Islet precursor cell (in vitro differentiated cells): ENCODE results near the gene DLX3.
A peak's percentile ranks its signal among the peaks of the same experiment; 100 is the strongest.
"Not testable (repeated sequence)": the region's sequence is repeated elsewhere in the genome, so short reads cannot be mapped to it uniquely, and the experiment has no call there.

ENCODE experiments used
- DNase-seq: peaks from one replicate; pipeline ENCODE4 v3.0.0-alpha.2; 2018

DLX3 gene

DNA sequence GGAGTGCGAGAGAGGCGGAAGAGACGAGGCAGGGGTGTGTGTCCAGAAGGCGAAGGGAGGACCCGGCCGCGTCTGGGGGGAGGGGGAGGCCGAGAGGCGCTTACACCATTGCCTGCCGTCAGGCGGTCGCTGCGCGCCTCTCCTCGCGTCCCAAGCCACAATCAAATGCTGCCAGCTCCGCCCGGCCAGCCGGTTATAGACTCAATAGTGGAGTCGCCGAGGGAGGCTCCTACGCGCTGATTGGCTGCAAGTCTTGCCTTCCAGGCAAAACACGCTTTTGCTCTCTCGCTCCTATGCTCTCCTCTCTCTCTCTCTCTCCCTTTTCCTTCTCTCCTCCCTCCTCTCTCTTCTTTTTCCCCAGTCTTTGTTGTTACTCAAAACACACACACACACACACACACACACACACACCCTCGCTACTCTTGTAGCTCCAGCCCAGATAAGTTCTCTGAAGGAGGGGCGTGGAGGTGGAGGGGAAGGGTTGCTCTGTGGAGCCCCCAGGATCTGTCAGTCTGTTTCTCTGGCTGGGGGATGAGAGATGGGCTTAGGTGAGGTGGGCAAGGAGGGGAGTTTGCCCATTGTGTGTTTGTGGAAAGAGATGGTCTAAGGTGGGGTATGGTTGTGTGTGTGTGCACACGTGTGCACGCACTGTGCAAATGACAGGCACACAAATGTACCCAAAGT, at the start of gene DLX3:
TSS of gene DLX3 (minus strand) at position 170 of the 684 bp plus-strand sequence. CDS start 226 bp downstream, outside the sequence.
- peak; percentile 99 for DNase-seq

DNA sequence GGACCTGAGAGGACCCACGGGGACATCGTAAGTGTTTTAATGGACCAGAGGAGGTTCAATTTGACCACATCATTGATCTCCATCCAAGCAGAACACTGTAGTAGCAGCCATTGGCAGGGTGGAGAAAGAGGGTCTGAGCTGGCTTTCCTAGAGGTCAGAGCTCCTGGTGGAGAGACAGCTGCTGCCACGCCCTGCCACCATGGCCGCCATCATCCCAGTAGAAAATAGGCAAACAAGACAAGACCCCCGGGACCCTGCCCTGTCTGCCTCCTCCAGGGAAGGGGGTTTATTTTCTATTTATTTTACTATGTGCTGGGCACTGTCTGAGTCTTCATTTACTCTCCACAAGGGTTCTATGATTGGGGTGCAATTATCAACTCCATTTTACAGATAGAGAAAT, 49.5 kb upstream of the DLX3 start:
- no peak for DNase-seq

DNA sequence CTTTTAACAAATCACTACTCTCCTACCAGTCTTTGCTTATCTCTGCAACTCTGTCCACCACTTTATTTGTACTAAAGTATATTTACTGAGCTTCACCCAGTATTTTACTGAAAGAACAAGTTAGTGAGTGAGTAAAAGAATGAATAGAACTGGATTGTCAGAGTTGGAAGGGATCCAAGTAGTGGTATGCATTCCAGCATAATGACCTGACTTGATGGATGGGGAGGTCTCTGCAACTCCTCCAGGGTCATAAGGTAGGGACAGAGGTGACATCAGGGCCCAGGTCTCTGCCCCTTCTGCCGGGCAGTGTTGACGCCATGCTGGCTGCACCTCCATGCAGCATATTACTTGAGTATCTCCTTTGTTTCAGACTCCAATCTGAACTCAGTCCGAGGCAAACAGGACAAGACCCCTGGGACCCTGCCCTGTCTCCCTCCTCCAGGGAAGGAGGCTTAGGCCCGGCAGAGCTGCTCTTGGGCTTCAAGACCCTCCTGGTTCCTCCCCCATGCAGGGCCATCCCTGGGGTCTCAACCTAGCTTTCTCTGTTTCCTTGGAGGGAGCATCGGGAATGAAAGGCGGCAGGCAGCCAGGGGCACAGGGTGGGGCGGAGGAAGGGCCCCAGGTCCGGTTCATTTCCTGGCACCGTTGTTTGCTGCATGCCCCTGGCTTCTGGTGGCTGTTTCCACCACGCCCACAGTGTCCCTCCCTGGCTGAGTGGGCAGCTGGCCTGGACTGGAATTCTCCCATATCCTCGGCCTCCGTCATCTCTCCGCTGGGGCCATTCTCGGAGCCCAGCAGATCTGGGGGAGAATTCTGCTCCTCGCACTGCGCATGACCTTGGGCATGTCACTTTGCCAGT, 48.5 kb upstream of the DLX3 start:
- DNase-seq = peak; percentile 53

DNA sequence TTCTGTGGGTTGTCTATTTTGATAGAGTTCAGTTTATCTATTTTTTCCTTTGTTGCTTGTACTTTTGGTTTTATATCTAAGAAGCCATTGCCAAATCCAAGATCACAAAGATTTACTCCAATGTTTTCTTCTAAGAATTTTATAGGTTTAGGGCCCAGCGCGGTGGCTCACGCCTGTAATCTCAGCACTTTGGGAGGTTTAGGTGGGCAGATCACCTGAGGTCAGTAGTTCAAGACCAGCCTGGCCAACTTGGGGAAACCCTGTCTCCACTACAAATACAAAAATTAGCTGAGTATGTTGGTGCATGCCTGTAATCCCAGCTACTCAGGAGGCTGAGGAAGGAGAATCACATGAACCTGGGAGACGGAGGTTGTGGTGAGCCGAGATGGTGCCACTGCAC, 47.2 kb upstream of the DLX3 start:
- no peak for DNase-seq

DNA sequence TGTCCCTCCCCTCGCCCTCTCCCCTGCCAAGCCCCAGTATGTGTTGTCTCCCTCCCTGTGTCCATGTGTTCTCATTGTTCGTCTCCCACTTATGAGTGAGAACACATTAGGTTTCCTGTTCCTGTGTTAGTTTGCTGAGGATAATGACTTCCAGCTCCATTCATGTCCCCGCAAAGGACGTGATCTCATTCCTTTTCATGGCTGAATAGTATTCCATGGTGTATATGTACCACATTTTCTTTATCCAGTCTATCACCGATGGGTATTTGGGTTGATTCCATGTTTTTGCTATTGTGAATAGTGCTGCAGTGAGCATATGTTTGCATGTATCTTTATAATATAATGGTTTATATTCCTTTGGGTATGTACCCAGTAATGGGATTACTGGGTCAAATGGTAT, 45.5 kb upstream of the DLX3 start:
- not testable (repeated sequence) for DNase-seq

DNA sequence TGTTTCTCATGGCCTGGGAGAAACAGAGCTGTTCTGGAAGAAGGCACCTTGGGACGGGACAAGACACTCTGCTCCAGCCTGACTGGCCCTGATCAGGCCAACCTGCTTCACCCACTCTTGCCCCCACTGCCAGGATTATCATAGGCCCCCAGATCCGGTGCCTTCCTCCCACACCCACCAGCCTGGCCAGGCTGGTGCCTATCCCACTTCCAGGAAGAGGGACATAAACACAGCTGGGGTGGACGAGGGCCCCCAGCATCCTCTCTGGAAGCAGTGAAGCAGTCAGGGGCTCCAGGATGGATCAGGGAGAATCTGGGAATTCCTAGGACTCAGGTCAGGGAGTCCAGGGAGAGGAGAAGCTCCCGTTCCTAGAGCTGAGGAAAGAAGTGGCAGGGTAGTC, 44.0 kb upstream of the DLX3 start:
- DNase-seq = no peak

DNA sequence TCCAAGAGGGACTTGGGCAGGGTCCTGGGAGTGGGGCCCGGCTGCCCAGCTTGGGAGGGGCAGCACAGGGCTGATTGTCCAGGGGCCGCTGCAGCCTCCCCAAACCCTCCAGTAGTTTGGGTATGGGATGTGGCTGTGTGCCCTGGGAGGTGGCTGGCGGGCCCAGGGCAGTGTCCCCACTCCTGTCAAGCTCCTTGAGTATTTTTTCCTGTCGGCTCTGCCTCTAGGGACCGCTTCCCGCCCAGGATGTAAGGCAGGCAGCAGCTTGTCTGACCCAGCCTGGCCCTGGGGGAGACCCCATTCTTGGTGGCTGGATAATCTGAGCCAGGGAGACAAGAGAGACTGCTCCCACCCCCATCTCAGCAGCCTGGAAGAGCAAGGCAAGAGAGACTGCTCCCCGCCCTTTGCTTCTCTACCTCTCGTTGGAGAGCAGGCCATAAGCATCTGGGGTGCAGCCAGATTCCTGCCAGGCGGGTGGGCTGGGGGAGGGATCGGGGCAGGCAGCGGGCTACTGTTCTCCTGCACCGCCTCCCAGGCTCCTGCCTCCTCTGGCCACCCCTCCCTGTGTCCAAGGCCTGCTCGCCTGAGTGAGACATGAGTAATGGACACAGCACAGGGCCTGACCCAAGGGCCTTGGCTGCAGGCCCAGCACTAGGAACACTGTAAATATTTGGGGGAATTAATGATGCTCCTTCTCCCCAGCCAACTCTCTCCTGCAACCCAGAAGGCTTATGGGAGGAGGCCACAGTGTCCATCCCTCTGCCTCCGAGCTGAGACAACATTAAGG, 42.5 kb upstream of the DLX3 start:
- peak; percentile 62 for DNase-seq

DNA sequence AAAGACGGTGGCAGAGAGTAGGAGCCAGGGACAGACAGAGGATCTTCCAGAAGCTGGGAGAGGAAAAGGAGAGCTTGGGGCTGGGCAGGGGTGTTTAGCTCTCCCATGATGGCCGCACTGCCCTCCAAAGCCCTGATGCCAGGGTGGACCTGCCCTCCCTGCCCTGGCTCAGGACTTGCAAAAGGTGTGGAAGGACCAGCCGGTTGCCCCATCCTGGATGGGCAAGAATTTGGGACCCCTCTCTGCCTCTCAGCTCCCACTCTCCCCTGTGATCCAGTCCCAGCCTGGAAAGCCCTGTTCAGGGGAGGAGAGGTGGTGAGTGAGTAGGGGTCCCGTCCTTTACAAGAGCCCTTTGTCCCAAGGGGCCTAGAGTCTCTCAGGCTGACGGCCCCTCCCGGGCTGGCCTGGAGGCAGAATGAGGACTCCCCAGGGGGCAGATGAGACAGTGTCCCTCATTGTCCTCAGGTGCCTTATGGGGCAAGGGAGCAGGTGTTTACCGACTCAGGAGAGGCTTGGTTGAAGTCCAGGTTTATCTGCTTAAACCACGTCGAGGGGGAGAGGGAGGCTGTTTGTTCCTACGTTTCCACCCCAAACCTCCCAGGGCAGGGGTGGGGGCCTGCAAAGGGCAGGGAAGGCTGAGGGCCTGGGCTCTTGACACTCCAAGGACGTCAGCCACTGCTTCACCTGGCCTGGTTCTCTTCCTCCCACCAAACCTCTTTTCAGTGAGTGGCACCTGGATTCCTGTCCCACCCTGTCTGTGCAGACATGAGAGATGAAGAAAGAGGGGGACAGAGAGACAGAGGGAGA, 41.6 kb upstream of the DLX3 start:
- no peak for DNase-seq

DNA sequence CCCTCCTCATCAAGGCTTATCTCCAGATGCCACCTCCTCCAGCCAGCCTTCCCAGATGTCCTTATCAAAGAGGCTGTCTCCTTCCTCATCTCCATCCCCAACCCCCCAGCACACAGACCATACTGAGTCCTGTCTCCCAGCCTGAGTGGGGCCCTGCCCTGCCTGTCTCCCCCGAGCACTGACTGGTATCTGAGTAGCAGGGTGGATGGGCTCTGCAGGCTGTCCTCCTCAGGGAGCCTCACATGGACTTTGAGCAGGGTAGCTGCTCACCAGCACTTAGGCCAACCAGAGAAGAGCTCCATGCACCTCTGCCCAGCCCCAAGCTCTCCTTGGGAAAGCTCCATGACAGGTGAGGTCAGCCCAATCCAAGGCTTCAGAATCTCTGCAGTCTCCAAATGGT, 40.9 kb upstream of the DLX3 start:
- DNase-seq = no peak

DNA sequence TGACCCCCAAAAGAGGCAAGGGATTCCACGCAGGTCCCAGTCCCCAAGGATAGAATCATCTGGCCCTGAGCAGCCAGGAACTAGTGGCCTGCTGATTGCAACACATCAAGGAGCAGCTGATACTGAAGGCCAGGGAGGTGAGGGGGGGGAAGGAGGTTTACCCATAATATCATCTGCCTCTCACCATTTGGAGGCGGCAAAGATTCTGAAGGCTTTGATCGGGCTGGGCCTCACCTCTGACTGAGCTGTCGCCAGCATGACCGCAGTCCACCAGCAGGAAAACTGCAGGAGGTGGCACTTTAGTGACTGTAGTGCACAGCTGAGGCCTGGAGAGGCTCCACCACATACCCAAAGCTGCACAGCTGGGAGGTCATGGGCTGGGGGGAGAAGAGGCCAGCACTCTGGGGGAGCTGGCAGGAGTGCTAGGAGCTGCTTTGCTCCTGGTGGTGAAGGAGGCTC, 40.4 kb upstream of the DLX3 start:
- DNase-seq = peak; percentile 63

DNA sequence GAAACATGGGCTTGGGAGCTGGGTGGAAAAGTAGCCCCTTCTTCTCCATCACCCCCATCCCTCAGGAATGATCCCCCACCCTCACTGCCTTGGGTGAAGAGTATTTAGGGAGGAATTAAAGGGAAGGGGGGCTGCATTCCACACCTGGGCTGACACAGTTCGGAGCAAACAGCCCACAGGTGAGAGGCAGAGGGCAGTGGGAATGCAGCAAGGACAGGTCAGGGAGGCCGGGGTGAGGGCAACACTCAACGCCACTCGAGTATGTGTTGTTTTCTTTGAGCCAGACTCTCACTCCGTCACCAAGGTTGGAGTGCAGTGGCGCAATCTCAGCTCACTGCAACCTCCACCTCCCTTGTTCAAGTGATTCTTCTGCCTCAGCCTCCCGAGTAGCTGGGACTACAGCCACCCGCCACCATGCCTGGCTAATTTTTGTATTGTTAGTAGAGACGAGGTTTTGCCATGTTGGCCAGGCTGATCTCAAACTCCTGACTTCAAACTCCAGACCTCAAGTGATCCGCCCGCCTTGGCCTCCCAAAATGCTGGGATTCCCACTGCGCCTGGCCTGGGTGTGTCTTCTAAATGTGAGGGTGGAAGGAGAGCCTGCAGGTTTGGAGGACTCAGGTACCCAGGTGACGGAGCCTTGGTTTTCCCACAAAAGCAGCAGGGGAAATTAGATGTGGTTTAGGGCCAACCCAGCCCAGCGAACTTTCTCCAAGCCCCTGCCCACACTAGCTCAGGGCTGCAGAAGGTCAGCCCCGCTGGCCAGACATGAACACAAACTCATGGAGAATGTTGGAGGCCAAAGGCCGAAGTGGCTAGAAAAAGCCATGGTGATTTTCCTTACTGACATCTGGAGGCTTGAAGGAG, 39.7 kb upstream of the DLX3 start:
- DNase-seq = peak; percentile 76

DNA sequence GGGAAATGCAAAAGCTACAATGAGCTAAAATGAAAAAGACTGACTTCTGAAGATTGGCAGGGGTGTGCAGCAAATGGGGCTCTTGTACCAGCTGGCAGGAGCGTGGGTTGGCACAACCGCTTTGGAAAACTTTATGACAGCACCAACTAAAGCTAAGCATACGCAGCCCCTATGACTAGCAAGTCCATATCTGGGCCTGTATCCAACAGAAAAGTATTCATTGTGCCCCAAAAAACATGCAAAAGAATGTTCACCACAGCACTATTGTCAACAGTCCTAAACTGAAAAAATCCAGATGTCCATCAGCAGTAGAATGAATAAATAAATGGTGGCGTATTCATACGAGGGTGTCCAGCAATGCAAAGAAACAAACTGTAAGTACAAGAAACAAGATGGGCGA, 38.3 kb upstream of the DLX3 start:
- no peak for DNase-seq

DNA sequence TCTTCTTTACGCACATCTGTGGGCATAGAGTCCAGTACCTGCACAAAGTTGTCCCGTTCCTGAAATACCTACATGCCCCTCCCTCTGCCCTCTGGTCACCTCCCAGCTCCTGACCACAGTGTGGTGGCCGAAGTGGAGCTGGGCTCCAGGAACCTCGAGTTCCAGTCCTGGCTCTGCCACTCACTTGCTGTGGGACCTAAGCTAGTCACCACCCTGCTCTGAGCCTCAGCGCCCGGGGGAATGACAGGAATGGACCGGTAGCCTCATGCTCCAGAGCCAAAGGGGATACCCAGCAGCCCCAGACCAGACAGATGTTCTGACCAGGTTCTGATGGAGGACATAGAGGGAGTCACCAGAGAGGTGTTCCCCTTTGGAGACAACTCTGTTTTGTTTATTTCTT, 34.2 kb upstream of the DLX3 start:
- DNase-seq = peak; percentile 52

DNA sequence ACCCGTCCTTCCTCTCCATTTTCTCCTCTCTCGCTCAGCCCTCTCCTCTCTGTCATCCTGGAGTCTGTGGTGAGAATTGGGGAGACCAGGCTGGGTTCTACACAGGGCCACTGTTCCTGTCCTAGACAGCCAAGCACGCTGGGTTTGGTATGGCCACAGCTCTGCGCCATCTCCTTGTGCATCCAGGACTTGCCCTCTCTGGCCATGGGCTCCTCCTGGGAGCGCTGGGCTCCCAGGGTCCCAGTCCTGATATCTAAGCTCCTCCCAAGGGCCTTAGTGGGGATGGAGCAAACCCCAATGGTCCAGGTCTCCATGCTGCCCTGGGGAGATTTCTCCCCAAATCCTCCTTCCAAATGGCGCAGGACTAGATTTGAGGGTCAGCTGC, 33.7 kb upstream of the DLX3 start:
- no peak for DNase-seq

DNA sequence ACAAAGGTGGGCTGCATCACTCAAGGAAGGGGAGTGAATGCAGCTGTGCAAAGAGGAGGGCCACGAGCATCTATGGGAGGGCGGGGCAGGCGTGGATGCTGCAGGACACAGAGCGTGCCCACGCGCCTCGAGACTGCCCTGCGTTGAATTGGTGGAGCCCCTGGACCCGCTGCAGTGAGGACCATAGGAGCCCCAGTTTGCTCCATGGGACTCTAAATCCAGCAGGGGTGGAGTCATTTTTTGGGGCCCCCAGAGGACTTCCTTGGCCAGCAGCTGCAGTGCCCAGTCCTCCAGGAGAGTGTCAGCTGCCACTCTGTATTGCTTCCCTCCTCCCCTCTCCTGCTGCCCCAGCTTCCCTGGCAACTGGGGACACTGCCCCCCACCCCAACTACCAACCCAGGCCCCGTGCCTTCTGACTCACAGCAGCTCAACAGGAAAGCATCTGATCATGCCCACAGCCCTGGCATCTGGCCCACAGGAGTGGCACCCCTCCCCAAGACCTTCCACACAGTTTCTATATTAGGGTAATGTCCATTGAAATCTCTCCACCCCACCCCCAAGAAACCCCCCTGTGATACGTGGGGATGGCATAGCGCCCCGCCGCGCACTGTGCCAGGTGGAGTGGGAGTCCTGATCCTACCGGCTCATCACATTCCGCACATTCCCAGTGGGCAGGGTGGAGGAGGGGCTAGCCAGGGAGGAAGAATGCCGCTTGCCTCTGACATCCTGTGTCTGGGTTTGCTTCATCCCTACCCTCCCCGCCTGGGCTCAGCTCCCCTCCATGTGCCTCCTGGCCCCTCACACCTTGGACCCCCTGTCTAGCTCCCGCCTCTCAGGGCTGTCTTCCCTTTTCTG, 33.1 kb upstream of the DLX3 start:
- peak; percentile 95 for DNase-seq

DNA sequence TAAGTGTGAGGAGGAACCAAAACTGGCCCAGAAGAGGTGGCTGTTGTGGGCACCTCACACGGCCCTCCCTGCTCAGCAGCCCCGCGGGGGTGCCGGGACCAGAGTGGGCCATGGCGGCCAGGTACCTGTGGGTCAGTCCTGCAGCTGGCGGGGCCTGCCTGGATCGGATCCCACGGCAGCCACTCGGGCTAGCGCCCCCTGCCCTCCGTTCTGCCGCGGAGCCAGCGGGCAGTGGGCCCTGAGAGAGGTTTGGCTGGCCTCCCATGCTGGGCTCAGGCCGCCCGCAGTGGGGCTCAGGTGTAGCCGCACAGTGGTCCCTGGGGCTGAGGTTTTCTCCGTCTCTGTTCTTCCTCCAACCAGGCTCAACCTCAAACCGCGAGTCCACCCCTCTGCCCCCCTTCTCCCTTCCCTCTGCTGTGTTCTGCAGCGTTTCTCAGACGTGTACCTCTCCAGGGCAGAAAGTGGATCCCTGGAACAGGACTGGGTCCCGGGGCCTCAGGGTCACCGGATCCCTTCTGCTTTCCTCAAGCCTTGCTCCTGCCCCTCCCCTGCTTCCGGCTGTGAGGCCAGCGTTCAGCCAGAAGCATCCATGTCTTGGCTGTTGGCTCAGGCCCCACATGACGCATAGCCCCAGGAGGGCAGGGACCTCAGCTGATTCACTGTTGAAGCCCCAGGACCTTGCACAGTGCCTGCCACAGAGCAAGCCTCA, 32.3 kb upstream of the DLX3 start:
- peak; percentile 93 for DNase-seq

DNA sequence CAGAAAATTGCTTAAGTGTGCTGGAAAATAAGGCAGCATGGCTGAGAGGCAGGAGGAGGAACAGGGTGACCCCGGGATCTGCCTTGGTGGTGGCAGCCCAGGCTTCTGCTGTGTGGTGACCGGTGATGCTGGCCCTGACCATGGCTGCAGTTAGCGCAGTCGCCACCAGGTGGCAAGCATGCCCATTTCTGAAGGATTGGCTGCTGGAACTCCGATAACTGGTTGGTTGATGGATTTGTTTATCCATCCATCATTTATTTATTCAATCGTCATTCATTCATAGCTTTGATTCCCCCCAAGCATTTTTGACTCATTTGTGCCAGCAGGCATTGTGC, 31.8 kb upstream of the DLX3 start:
- peak; percentile 94 for DNase-seq

DNA sequence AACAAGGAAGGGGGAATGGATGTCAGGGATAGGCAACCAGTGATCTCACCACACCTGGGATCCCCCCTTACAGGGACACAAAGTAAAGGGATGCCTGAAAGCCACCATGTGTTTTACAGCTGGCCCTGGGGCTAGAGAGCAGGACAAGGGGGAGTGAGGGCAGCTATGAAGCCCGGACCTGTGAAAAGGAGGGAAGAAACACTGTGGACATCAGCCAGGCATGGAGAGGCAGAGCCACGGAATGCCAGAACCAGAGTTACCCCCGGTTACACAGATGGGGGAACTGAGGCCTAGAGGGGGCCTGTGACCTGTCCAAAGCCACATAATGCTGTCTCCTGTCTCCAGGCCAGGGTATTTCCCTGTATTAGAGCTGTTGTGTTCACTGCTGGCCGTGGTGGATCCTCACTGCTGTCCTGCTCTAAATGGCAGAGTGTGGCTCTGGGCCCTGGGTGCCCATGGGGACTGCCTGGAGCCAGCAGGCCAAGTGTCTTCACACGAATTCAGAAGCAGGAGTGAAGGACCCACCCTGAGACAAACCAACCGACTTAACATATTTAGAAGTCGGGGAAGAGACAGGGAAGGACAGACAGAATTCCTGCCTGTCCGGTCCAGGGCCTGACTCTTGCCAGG, 31.1 kb upstream of the DLX3 start:
- peak; percentile 58 for DNase-seq

DNA sequence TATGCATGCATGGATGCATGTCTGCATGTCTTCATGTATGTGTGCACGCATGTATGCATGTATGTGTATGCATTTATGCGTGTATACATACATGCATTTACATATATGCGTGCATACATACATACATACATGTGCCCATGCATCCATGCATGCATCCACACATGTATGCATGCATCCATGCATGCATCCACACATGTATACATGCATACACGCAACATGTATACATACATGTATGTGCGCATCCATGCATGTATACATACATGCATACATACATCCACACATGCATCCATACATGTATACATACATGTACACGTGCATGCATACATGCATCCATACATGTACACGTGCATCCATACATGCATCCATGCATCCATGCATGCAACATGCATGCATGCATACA, 29.8 kb upstream of the DLX3 start:
- DNase-seq = no peak

DNA sequence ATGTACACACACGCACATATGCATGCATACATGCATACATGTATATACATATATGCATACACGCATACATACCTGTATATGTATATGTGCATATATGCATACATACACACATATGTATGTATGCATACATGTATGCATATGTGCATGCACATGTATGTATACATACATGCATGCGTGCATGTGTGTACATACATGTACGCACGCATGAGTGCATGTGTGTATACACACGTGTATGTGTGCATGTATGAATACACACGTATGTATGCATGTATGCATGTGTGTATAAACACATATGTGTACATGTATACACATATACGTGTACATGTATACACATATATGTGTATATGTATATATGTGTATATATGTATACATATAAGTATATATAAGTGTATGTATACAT, 28.5 kb upstream of the DLX3 start:
- DNase-seq = peak; percentile 4
